Measurements from ENCODE around the gene TIGD3. TPM values are rescaled to one million over a fixed set of nuclear protein-coding genes. Genes with fewer than 3 reads are reported as not detected.

Gene TIGD3
- total and polyA plus RNA-seq, 2 donors (not counting 1 experiment from before 2014, with no cell fraction given) = 0.17 TPM; not detected in 1

GRCh38 chr11:65394125-65394536 is 39.6 kb downstream of the TIGD3 start:
- Histone ChIP-seq H3K79me2 (ENCODE audit: control insufficient read depth, insufficient read depth, low read length) (peaks cover 33% of the 10 kb centered on the region), H2AFZ (ENCODE audit: low read length) (no peak overlapping the region), H3K27ac (ENCODE audit: insufficient read depth, low read length) (no peak overlapping the region), H3K4me3 (replicated peaks in 1 of 4; ENCODE audit: control extremely low read depth in 1 of 4, insufficient read depth in 1 of 4, low read depth in 3 of 4, low read length in 4 of 4) (no peak overlapping the region), H4K20me1 (ENCODE audit: control insufficient read depth, extremely low read depth, insufficient read depth, low read length) (no peaks in the 10 kb centered on the region), H3K27me3 (ENCODE audit: control insufficient read depth, insufficient read depth, low read length) (no peaks in the 10 kb centered on the region), H3K4me1 (ENCODE audit: control insufficient read depth, extremely low read depth, insufficient read depth, low read length) (peaks cover 18% of the 10 kb centered on the region), H3K4me2 (ENCODE audit: extremely low read depth, insufficient read depth, low read length) (no peak overlapping the region), H3K9ac (ENCODE audit: insufficient read depth, low read length) (no peak overlapping the region), H3K9me3 (ENCODE audit: control insufficient read depth, insufficient read depth, low read depth, low read length) (no peaks in the 10 kb centered on the region), H3K36me3 (ENCODE audit: control insufficient read depth, insufficient read depth, low read length) (peaks cover 39% of the 10 kb centered on the region)
- TF ChIP-seq CTCF (conservative IDR thresholded peaks at IDR 0.05 in 1 of 2, IDR thresholded peaks at IDR 0.05 in 1 of 2; ENCODE audit: low read depth in 1 of 2, low read length in 2 of 2) (no peak), EZH2 (IDR thresholded peaks at IDR 0.05; ENCODE audit: low read length, missing control alignments) (no peak)
- no peak for DNase-seq (ENCODE audit: low read depth in 2 of 2)

GRCh38 chr11:65395961-65396530 is 41.5 kb downstream of the TIGD3 start:
- H3K4me3 ChIP-seq (replicated peaks in 1 of 4; ENCODE audit: control extremely low read depth in 1 of 4, insufficient read depth in 1 of 4, low read depth in 3 of 4, low read length in 4 of 4) = no peak overlapping the region
- no peaks in the 10 kb centered on the region for H4K20me1 ChIP-seq (ENCODE audit: control insufficient read depth, extremely low read depth, insufficient read depth, low read length)
- peaks cover 3% of the 10 kb centered on the region for H3K4me1 ChIP-seq (ENCODE audit: control insufficient read depth, extremely low read depth, insufficient read depth, low read length)
- no peak for TF ChIP-seq CTCF (conservative IDR thresholded peaks at IDR 0.05 in 1 of 2, IDR thresholded peaks at IDR 0.05 in 1 of 2; ENCODE audit: low read depth in 1 of 2, low read length in 2 of 2)
- no peak for TF ChIP-seq EZH2 (IDR thresholded peaks at IDR 0.05; ENCODE audit: low read length, missing control alignments)
- peaks cover 20% of the 10 kb centered on the region for H3K79me2 ChIP-seq (ENCODE audit: control insufficient read depth, insufficient read depth, low read length)
- H3K9ac ChIP-seq (ENCODE audit: insufficient read depth, low read length) = no peak overlapping the region
- no peaks in the 10 kb centered on the region for H3K9me3 ChIP-seq (ENCODE audit: control insufficient read depth, insufficient read depth, low read depth, low read length)
- H3K27ac ChIP-seq (ENCODE audit: insufficient read depth, low read length) = no peak overlapping the region
- H3K36me3 ChIP-seq (ENCODE audit: control insufficient read depth, insufficient read depth, low read length) = peaks cover 48% of the 10 kb centered on the region
- no peaks in the 10 kb centered on the region for H3K27me3 ChIP-seq (ENCODE audit: control insufficient read depth, insufficient read depth, low read length)
- DNase-seq (ENCODE audit: low read depth in 2 of 2) = no peak
- H3K4me2 ChIP-seq (ENCODE audit: extremely low read depth, insufficient read depth, low read length) = no peak overlapping the region
- no peak overlapping the region for H2AFZ ChIP-seq (ENCODE audit: low read length)

DNA sequence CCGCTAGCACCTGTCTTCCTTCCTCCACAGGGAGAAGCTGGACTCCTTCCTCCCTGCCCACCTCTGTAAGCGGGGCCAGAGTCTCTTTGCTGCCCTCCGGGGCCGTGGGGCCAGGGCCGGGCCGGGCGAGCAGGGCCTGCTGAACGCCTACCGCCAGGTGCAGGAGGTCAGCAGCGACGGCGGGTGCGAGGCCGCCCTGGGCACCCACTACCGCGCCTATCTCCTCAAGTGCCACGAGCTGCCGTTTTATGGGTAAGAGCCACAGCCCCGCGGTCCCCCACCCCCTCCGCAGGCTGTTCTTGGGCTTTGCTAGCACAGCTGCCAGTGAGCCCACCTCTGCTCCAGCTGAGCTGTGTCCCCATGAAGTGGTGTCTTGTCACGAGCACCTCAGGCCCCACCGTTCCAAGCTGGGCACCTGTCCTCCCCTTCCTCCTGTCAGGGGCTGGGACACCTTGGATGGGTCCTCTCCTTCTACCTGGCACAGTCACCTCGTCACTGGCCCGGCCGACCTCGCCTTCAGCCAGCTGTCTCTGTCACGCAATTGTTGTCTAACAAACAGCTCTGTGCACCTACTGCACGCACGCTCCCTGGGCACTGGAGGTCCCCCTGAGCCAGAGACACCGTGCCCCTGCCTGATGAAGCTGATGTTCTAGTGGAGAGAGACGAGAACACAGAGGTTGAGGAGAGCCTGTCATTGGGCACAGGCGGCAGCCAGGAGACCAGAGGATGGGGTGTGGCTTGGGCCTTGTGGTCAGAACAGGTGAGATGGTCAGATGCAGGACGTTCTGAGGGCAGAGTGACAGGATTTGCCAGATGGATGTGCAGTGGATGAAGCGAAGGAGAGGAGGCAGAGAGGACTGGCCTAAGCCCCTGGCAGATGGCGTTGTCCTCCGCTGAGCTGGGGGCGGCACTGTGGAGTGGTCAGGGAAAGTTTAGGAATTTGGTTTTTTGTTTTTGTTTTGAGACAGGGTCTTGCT is 42.5 kb downstream of the TIGD3 start:
- no peaks in the 10 kb centered on the region for H3K4me1 ChIP-seq (ENCODE audit: control insufficient read depth, extremely low read depth, insufficient read depth, low read length)
- H2AFZ ChIP-seq (ENCODE audit: low read length) = no peak overlapping the region
- peaks cover 11% of the 10 kb centered on the region for H3K79me2 ChIP-seq (ENCODE audit: control insufficient read depth, insufficient read depth, low read length)
- TF ChIP-seq EZH2 (IDR thresholded peaks at IDR 0.05; ENCODE audit: low read length, missing control alignments) (no peak), CTCF (conservative IDR thresholded peaks at IDR 0.05 in 1 of 2, IDR thresholded peaks at IDR 0.05 in 1 of 2; ENCODE audit: low read depth in 1 of 2, low read length in 2 of 2) (no peak)
- peaks cover 43% of the 10 kb centered on the region for H3K36me3 ChIP-seq (ENCODE audit: control insufficient read depth, insufficient read depth, low read length)
- H3K4me2 ChIP-seq (ENCODE audit: extremely low read depth, insufficient read depth, low read length) = no peak overlapping the region
- no peak overlapping the region for H3K4me3 ChIP-seq (replicated peaks in 1 of 4; ENCODE audit: control extremely low read depth in 1 of 4, insufficient read depth in 1 of 4, low read depth in 3 of 4, low read length in 4 of 4)
- H3K9me3 ChIP-seq (ENCODE audit: control insufficient read depth, insufficient read depth, low read depth, low read length) = no peaks in the 10 kb centered on the region
- no peaks in the 10 kb centered on the region for H3K27me3 ChIP-seq (ENCODE audit: control insufficient read depth, insufficient read depth, low read length)
- H4K20me1 ChIP-seq (ENCODE audit: control insufficient read depth, extremely low read depth, insufficient read depth, low read length) = no peaks in the 10 kb centered on the region
- no peak overlapping the region for H3K27ac ChIP-seq (ENCODE audit: insufficient read depth, low read length)
- H3K9ac ChIP-seq (ENCODE audit: insufficient read depth, low read length) = no peak overlapping the region
- no peak for DNase-seq (ENCODE audit: low read depth in 2 of 2)
